SU-DHL-6 (cell line): ENCODE measurements around the gene C1orf198.

ENCODE experiments used
- EZH2phosphoT487 ChIP-seq: fragments of 200-600 bp; sonication (generic), shearing (Covaris generic); conservative IDR thresholded peaks from 2 replicates; pipeline ENCODE4 v1.6.1; 2018; ENCODE audit warnings: mild to moderate bottlenecking, antibody characterized with exemption, low read length, moderate library complexity, mixed read lengths
- TF ChIP-seq, protein P1 (sequence below): fragments of 200-600 bp; sonication (generic); IDR thresholded peaks from one replicate; pipeline ENCODE4 v1.5.1; 2017; ENCODE audit warnings: antibody characterized with exemption, mild to moderate bottlenecking, low read length, moderate library complexity; ENCODE audit not compliant: insufficient read depth, poor library complexity, severe bottlenecking

DNA sequence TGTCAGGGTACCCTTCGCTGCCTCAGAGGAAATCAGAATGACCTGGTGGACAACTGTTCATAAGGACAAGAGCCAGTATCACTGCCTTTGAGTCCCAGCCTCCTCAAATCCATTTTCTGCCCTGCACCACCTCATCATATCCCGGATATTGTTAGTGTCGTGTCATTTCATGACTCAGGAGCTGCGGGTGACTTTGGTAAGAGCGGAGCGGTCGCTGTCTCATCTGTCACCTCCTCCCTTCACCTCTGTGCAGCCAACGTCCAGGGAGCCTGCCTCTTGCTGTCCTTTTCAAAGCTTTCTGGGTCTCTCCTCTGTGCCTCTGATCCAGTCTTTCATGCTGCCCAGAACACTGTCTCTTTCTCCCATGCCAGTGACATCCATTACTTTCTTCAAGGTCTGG, 7.0 kb upstream of the C1orf198 start:
- TF ChIP-seq, protein P1, sequence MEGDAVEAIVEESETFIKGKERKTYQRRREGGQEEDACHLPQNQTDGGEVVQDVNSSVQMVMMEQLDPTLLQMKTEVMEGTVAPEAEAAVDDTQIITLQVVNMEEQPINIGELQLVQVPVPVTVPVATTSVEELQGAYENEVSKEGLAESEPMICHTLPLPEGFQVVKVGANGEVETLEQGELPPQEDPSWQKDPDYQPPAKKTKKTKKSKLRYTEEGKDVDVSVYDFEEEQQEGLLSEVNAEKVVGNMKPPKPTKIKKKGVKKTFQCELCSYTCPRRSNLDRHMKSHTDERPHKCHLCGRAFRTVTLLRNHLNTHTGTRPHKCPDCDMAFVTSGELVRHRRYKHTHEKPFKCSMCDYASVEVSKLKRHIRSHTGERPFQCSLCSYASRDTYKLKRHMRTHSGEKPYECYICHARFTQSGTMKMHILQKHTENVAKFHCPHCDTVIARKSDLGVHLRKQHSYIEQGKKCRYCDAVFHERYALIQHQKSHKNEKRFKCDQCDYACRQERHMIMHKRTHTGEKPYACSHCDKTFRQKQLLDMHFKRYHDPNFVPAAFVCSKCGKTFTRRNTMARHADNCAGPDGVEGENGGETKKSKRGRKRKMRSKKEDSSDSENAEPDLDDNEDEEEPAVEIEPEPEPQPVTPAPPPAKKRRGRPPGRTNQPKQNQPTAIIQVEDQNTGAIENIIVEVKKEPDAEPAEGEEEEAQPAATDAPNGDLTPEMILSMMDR, result no peak
- no peak for TF ChIP-seq EZH2phosphoT487
